ENCODE data around the gene ATF6. TPM values are rescaled to one million over a fixed set of nuclear protein-coding genes. Genes with fewer than 3 reads are reported as not detected.
A peak's percentile ranks its signal among the peaks of the same experiment; 100 is the strongest.

The ATF6 gene
- total and polyA plus RNA-seq, 2 of the 4 experiments (the other 2 are of a cell fraction) = 12.2 to 17.6 TPM

GRCh38 chr1:161787355-161787754 is 21.2 kb downstream of the ATF6 start:
- intact Hi-C loops (cut with micrococcal nuclease) (no loop called here), dilution Hi-C loops (cut with HindIII; ENCODE audit: low sequenced_read_pairs, unreplicated experiment) (no loop called here), in situ Hi-C loops (cut with MboI; ENCODE audit: low sequenced_read_pairs) (loop anchor here (5.0 to 25.0 kb wide), 3 partner anchors 250 to 600 kb away; partner anchors contain the start of genes C1orf226 and SPATA46)
- TF ChIP-seq, protein P1, sequence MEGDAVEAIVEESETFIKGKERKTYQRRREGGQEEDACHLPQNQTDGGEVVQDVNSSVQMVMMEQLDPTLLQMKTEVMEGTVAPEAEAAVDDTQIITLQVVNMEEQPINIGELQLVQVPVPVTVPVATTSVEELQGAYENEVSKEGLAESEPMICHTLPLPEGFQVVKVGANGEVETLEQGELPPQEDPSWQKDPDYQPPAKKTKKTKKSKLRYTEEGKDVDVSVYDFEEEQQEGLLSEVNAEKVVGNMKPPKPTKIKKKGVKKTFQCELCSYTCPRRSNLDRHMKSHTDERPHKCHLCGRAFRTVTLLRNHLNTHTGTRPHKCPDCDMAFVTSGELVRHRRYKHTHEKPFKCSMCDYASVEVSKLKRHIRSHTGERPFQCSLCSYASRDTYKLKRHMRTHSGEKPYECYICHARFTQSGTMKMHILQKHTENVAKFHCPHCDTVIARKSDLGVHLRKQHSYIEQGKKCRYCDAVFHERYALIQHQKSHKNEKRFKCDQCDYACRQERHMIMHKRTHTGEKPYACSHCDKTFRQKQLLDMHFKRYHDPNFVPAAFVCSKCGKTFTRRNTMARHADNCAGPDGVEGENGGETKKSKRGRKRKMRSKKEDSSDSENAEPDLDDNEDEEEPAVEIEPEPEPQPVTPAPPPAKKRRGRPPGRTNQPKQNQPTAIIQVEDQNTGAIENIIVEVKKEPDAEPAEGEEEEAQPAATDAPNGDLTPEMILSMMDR (conservative IDR thresholded peaks at IDR 0.05; ENCODE audit: low read depth, low read length) = 0 out of 2 replicates have a peak, but pooled peaks have one; percentile 10
- TF ChIP-seq MAZ (IDR thresholded peaks at IDR 0.05; ENCODE audit: borderline replicate concordance, low read depth, low read length) = no peak
- TF ChIP-seq ELK1 (IDR thresholded peaks at IDR 0.05; ENCODE audit: borderline replicate concordance, low read depth, low read length) = no peak
- H2BK120ac ChIP-seq (ENCODE audit: low read depth, low read length) = no peak overlapping the region
- ChIA-PET POLR2A (ENCODE audit: unreplicated experiment) (no interaction called here), CTCF (interaction anchor here (0.8 kb wide), 1 partner anchor 250 kb away, joined by 3 read pairs; no protein-coding TSS in a partner anchor)
- WGBS, 2 experiments (ENCODE audit: extremely low coverage in 2 of 2, insufficient read length in 1 of 2) = no CpG with 5 or more reads among the region's 4 CpGs
- peaks cover 4% of the 10 kb centered on the region for H3K4me1 ChIP-seq (ENCODE audit: control insufficient read depth, insufficient read depth, low read length)
- no TSS peak for BruUV-seq (replicated peaks)
- H3K4ac ChIP-seq (ENCODE audit: low read depth, low read length) = no peak overlapping the region
- no peak overlapping the region for H3K14ac ChIP-seq (replicated peaks; ENCODE audit: low read depth, low read length)
- no peak overlapping the region for H3K56ac ChIP-seq (ENCODE audit: extremely low read depth, insufficient read depth, low read length)
- no peak overlapping the region for H3K4me3 ChIP-seq (ENCODE audit: insufficient read depth, low read depth, low read length)
- H2AK9ac ChIP-seq (replicated peaks; ENCODE audit: low read depth, low read length, poor library complexity) = no peak overlapping the region
- no peak overlapping the region for H2AK5ac ChIP-seq (ENCODE audit: low read depth, low read length)
- peak overlapping the region; percentile 46 for H2AFZ ChIP-seq (replicated peaks; ENCODE audit: low read length, poor library complexity)
- H3K18ac ChIP-seq (ENCODE audit: low read depth, low read length) = no peak overlapping the region
- ATAC-seq (ENCODE audit: low read depth) = no peak
- H3K4me2 ChIP-seq (ENCODE audit: low read depth, low read length) = no peak overlapping the region
- no peak for DNase-seq
- H3K9me3 ChIP-seq (ENCODE audit: control insufficient read depth, insufficient read depth, low read length) = no peaks in the 10 kb centered on the region
- H3K9ac ChIP-seq (ENCODE audit: low read depth, low read length) = no peak overlapping the region
- H4K20me1 ChIP-seq (ENCODE audit: insufficient read depth, low read length) = no peaks in the 10 kb centered on the region
- H4K5ac ChIP-seq (ENCODE audit: low read depth, low read length) = no peak overlapping the region
- no peaks in the 10 kb centered on the region for H3K27me3 ChIP-seq (ENCODE audit: control insufficient read depth, insufficient read depth, low read length)
- peaks cover under 1 to 7% of the 10 kb centered on the region in 2 experiments; a peak in 3 of 4 replicates for H3K79me1 ChIP-seq (ENCODE audit: low read depth in 1 of 2, low read length in 2 of 2)
- H3K23ac ChIP-seq (ENCODE audit: low read depth, low read length) = no peak overlapping the region
- H3K27ac ChIP-seq (ENCODE audit: insufficient read depth, low read length) = no peak overlapping the region
- H4K91ac ChIP-seq (ENCODE audit: insufficient read depth, low read depth, low read length) = no peak overlapping the region
- H2BK15ac ChIP-seq (ENCODE audit: low read depth, low read length) = no peak overlapping the region
- no peak overlapping the region for H4K8ac ChIP-seq (ENCODE audit: low read depth in 2 of 2, low read length in 2 of 2)
- H3K9me1 ChIP-seq (ENCODE audit: insufficient read depth, low read length) = no peaks in the 10 kb centered on the region
- H2BK5ac ChIP-seq (ENCODE audit: low read depth, low read length, poor library complexity, severe bottlenecking) = no peak overlapping the region
- peaks cover 8% of the 10 kb centered on the region for H3K36me3 ChIP-seq (ENCODE audit: control insufficient read depth, insufficient read depth, low read length)
- H2BK20ac ChIP-seq (ENCODE audit: low read depth, low read length) = no peak overlapping the region
